ENCODE measurements around the gene PDE6C.

GRCh38 chr10:93707623-93708022 is 95.3 kb downstream of the PDE6C start:
- TF ChIP-seq EZH2phosphoT487 (IDR thresholded peaks at IDR 0.05; ENCODE audit: borderline replicate concordance, low read depth) (no peak), EP300 (IDR thresholded peaks at IDR 0.05; ENCODE audit: borderline replicate concordance in 1 of 2, low read depth in 1 of 2, low read length in 1 of 2) (no peak), CTCF (IDR thresholded peaks at IDR 0.05) (no peak), MEF2A (IDR thresholded peaks at IDR 0.05; ENCODE audit: borderline replicate concordance, low read depth) (no peak), SIN3A (IDR thresholded peaks at IDR 0.05; ENCODE audit: borderline replicate concordance, low read depth, low read length) (no peak), POLR2AphosphoS5 (IDR thresholded peaks at IDR 0.05; ENCODE audit: low read depth, low read length) (no peak), TAF1 (IDR thresholded peaks at IDR 0.05; ENCODE audit: borderline replicate concordance, low read depth, low read length) (no peak), MXI1 (IDR thresholded peaks at IDR 0.05; ENCODE audit: low read depth, low read length) (no peak), REST (IDR thresholded peaks at IDR 0.05; ENCODE audit: low read depth, low read length) (no peak), YY1 (IDR thresholded peaks at IDR 0.05; ENCODE audit: low read depth) (no peak), FOXM1 (IDR thresholded peaks at IDR 0.05; ENCODE audit: low read depth) (no peak)
- TF ChIP-seq, protein P1, sequence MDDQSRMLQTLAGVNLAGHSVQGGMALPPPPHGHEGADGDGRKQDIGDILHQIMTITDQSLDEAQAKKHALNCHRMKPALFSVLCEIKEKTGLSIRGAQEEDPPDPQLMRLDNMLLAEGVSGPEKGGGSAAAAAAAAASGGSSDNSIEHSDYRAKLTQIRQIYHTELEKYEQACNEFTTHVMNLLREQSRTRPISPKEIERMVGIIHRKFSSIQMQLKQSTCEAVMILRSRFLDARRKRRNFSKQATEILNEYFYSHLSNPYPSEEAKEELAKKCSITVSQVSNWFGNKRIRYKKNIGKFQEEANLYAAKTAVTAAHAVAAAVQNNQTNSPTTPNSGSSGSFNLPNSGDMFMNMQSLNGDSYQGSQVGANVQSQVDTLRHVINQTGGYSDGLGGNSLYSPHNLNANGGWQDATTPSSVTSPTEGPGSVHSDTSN (IDR thresholded peaks at IDR 0.05): no peak

Data from SK-N-SH (cell line).